Activated T-cell treated with anti-CD3 and anti-CD28 coated beads, Interleukin-2, amount 50 U/mL, for 24 hours (primary cell): ENCODE results near the gene TUBB2B.

Experiments
- DNase-seq: peaks from one replicate; pipeline ENCODE4 v3.0.0-alpha.2; 2020
- H3K27ac Mint-ChIP-seq: 2 replicates; pipeline ENCODE4 v1.8.0; 2020; ENCODE audit warnings: mild to moderate bottlenecking, mixed read lengths
- H3K27me3 Mint-ChIP-seq: 2 replicates; pipeline ENCODE4 v1.8.0; 2020; ENCODE audit warnings: mixed read lengths
- H3K36me3 Mint-ChIP-seq: 2 replicates; pipeline ENCODE4 v1.8.0; 2020; ENCODE audit warnings: low read depth, mixed read lengths
- H3K4me1 Mint-ChIP-seq: 2 replicates; pipeline ENCODE4 v1.8.0; 2020; ENCODE audit warnings: low read depth, mixed read lengths
- H3K4me3 Mint-ChIP-seq: 2 replicates; pipeline ENCODE4 v1.8.0; 2020; ENCODE audit warnings: mild to moderate bottlenecking, moderate library complexity, mixed read lengths
- H3K9me3 Mint-ChIP-seq: 2 replicates; pipeline ENCODE4 v1.8.0; 2020; ENCODE audit warnings: mixed read lengths

The TUBB2B gene

DNA sequence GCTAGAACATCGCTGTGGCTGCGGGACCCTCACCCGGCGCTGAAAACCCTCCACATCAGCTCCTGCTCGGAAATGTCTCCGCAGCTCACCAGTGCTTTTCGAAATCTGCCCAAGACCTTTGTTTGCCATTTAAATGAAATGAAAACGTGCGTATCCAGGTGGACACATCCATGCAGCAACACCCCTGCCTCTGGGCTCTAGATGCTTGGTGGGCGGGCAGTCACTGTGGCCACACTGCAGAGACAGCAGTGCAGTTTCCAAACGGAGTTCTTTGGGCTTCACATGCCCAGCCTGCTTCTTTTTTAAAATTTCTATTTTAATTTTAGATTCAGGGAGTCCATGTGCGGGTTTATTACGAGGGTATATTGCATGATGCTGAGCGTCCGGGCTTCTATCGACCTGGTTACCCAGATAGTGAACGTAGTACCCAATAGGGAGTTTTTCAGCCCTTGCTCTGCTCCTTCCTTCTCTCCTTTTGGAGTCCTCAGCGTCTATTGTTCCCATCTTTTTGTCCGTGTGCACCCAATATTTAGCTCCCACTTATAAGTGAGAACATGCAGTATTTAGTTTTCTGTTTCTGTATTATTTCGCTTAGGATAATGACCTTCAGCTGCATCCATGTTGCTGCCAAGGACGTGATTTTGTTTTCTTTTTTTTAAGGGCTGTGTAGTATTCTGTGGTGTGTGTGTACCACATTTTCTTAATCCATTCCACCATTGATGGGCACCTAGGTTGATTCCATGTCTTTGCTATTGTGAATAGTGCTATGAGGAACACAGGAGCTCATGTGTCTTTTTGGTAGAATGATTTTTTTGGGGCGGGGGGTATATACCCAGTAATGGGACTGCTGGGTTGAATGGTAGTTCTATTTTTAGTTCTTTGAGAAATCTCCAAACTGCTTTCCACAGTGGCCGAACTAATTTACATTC lies 4.8 kb upstream of the TUBB2B start:
- peaks cover 87% of the 10 kb centered on the region for H3K27me3 Mint-ChIP-seq
- DNase-seq: no peak
- H3K27ac Mint-ChIP-seq: no peak overlapping the region
- peaks cover 41% of the 10 kb centered on the region for H3K4me1 Mint-ChIP-seq
- no peaks in the 10 kb centered on the region for H3K9me3 Mint-ChIP-seq
- H3K36me3 Mint-ChIP-seq: no peaks in the 10 kb centered on the region
- peak overlapping the region; percentile 55 for H3K4me3 Mint-ChIP-seq

DNA sequence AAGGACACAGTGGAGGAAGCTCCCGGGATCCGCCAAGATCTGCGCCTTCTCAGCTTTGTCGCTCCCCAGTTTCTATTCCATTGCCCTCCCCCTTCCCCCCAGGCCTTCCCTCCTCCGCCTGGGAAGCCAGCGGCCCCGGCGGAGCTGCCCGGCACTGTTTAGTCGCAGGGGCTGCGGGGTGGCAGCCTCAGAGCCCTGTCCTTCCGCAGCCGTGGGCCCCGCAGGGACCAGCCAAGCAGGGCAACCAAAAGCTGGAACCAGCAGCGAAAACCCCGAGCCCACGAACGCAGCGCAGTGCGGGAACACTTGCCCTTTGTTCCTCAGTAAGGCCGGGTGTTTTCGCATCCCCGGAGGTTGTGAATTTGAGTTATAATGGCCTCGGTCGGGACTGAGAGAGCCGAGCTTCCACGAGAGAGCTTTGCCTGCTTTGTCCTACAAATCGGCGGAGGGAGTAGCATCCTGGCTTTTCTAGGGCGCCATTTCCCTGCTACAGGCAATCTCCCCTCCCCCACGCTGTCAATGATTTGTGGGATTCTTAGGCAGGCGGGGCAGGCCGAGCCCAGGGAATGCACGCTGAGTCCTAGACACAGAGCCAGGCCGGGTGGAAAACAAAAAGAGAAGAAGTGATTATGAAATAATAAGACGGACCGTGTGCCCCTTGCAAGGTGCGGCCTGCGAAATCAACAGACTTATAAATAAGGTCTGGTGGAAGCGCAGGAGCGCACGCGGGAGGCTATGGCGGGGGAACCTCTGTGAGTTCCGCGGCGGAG lies 4.0 kb upstream of the TUBB2B start:
- Mint-ChIP-seq H3K27ac (no peak overlapping the region), H3K4me1 (peaks cover 47% of the 10 kb centered on the region), H3K9me3 (no peaks in the 10 kb centered on the region), H3K4me3 (peak overlapping the region; percentile 55), H3K36me3 (no peaks in the 10 kb centered on the region), H3K27me3 (peaks cover 88% of the 10 kb centered on the region)
- DNase-seq: no peak

DNA sequence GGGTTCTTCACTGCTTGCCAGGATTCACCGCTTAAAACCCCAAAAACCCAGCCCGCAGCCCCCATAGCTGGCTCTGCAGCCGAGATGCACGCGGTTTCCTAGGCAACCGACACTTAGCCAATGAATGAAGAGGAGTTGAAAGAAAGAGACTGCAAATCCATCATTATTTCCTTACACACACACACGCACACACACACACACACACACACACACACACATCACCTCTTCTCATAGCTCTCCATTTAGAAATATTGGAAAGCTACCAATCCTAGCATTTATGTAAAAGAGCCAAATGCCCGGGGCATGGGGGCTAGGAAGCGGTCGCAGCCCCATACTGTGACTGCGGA lies 3.4 kb upstream of the TUBB2B start:
- no peak for DNase-seq
- peaks cover 90% of the 10 kb centered on the region for H3K27me3 Mint-ChIP-seq
- H3K36me3 Mint-ChIP-seq: no peaks in the 10 kb centered on the region
- no peak overlapping the region for H3K27ac Mint-ChIP-seq
- peaks cover 47% of the 10 kb centered on the region for H3K4me1 Mint-ChIP-seq
- H3K4me3 Mint-ChIP-seq: peak overlapping the region; percentile 55
- H3K9me3 Mint-ChIP-seq: no peaks in the 10 kb centered on the region

DNA sequence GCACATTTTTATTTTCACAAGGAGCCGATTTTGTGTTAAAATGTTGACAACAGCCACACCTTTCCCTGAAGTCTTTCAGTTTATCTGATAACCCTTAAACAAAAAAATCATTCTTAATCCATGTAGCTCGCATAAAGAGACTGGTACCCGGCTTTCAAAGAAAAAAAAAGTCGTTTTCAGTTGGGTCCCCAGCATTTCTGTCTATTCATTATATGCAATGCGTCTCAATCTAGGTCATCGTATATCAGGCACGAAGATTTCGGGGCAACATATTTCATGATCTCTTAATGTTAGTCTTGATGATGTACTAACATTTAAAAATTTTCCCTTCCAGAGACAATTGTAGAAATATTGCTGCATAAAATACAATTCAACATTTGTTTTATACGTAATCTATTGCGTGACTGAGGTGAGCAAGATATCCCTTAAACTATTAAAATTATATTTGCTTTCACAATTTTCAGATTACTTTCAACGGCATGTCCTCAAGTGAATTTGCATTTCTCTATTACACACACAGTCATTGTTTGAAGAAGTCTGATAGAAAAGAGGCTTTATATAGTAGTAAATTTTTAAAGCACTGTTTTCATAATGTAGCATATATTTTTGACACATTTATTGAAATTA lies 2.9 kb upstream of the TUBB2B start:
- Mint-ChIP-seq H3K4me3 (peak overlapping the region; percentile 75), H3K4me1 (peaks cover 47% of the 10 kb centered on the region), H3K27ac (no peak overlapping the region), H3K36me3 (no peaks in the 10 kb centered on the region), H3K27me3 (peaks cover 89% of the 10 kb centered on the region), H3K9me3 (no peaks in the 10 kb centered on the region)
- DNase-seq: no peak

DNA sequence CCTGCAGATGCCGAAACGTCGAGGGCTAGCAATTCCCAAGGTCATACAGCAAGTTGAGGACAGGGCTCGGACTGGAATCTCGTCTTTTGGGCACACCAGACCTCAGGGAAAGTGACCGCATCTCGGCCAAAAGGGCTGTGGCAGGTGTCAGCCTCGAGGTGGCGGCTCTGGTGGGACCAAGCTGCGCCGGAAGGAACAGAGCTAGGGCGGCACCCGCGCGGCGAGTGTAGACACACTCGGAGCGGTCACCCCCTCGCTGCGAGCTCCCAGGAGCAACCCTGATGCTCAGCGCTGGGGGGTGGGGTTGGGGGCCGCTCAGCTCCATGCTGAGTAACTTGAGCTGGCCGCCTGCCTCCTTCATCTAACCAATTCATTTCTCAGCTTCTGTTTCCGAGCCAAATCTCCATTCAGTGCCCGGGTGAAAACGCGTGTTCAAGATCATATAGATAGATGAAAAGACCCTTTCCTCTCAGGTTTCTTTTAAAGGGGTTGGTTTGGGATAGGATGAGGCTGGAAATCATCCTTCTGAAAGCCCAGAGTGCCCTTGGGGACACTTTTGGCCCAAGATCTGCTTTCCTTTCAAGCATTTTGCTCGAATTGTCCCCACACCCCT lies 2.2 kb upstream of the TUBB2B start:
- no peak overlapping the region for H3K27ac Mint-ChIP-seq
- no peaks in the 10 kb centered on the region for H3K9me3 Mint-ChIP-seq
- H3K4me3 Mint-ChIP-seq: peak overlapping the region; percentile 75
- peak; percentile 58 for DNase-seq
- peaks cover 85% of the 10 kb centered on the region for H3K27me3 Mint-ChIP-seq
- no peaks in the 10 kb centered on the region for H3K36me3 Mint-ChIP-seq
- peaks cover 47% of the 10 kb centered on the region for H3K4me1 Mint-ChIP-seq

DNA sequence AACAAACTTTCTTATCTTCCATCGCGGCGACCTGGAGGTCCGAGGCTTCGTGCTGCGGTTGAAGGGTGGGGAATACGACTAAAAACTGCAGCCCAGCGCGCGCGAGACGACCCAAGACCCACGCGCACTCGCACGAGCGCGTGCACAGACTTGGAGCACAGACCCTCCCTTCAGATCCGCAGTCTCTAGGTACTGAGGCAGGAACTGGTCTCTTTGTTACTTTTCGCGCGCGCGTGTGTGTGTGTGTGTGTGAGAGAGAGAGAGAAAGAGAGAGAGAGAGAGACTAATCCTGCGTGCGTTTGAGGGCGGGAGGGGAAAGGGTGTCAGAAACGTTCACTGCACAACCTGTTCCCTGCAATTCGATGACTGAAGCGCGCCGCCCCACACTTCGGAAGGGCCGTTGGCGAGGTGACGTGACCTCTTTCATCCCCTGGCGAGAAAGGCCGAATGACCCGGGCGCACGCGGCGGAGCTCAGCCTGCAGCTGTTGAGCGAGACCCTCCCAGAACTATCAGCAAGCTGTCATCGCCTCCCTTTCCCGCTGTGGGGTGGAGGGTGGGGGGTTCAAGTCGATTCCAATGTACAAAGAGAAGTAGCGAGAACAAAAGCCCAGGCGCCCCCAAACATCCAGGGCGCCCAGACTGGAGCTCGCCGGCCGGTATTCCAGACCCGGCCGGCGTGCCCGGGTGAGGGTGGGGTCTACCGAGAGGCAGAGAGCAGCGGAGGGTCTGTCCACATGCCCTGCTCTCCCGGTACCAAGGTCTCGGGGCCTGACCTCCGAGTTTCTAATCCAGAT lies 1.5 kb upstream of the TUBB2B start:
- Mint-ChIP-seq H3K27me3 (peaks cover 84% of the 10 kb centered on the region), H3K4me3 (peak overlapping the region; percentile 75), H3K4me1 (peaks cover 47% of the 10 kb centered on the region), H3K36me3 (no peaks in the 10 kb centered on the region), H3K9me3 (no peaks in the 10 kb centered on the region), H3K27ac (peak overlapping the region; percentile 60)
- DNase-seq: peak; percentile 52

DNA sequence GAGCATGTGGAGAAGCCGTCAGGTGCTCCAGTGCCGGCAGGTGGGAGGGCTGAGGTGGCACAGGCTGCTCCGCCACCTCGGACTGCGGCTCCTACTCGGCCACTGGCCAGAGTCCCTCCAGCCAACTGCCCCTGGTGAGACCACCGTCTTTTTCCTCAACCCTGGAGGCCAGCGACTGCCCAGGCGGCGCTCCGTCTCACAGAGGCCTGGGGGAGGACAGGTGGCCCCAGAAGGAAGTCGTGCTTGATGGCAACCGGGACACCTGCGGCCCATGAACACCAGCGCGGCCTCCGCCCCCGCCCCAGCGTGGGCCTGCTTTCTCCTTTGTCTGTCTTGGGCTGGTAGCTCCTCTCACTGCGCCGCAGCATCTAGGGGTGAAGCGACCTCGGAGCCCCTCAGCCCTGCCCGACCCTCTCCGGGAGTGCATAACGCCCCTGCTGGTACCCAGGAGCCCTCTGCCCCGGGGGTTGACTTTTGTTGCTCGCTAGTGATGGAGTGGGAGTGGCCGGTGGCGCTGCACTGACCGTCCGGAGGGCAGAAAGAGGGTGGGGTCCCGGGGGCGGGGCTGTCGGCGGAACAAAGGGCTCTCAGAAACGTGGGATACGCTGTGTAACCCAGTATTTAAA lies 706 bp upstream of the TUBB2B start:
- DNase-seq: peak; percentile 57
- no peaks in the 10 kb centered on the region for H3K36me3 Mint-ChIP-seq
- peaks cover 83% of the 10 kb centered on the region for H3K27me3 Mint-ChIP-seq
- peak overlapping the region; percentile 58 for H3K4me3 Mint-ChIP-seq
- peaks cover 47% of the 10 kb centered on the region for H3K4me1 Mint-ChIP-seq
- H3K27ac Mint-ChIP-seq: no peak overlapping the region
- H3K9me3 Mint-ChIP-seq: no peaks in the 10 kb centered on the region

DNA sequence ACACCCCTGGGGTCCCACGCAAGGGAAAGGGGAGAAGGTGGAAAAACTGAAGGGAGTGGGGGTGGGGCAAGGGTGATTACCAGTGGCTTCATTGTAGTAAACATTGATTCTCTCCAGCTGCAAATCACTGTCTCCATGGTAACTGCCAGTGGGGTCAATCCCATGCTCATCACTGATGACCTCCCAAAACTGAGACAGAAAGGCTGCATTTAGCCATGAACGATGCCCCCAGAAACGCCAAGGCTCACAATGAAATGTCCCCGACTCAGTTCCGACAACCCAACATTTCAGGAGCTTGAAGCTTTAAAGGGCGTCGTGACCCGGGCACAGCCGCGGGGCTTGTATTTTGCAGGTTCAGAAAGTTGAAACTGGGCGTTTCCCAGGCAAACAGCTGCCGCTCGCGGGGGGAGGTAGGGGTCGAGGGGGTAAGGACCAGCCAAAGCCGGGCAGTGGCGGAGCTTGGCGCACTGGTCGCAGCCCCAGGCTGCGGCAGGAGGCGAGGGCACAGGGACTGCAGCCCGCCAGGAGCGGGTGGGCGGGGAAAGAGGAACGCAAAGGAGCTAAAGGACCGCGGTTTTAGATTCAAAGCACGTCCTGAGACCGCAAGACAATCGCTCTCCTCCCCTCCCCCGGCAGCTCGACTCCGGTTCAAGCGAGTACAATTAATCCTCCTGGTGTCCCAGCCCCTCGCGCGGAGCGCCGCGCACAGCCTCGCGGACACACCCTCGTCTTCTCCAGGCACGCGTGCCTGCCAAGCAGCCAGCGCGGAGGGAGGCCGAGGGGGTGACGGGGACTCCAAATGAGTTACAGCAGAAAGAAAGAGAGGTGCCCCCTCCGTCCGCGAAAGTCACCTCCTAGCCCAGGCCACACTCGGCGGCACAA lies 731 bp downstream of the TUBB2B start:
- Mint-ChIP-seq H3K27ac (no peak overlapping the region), H3K4me1 (peaks cover 42% of the 10 kb centered on the region), H3K36me3 (no peaks in the 10 kb centered on the region), H3K27me3 (peaks cover 71% of the 10 kb centered on the region), H3K9me3 (peaks cover 4% of the 10 kb centered on the region), H3K4me3 (peak overlapping the region; percentile 68)
- peak; percentile 58 for DNase-seq

DNA sequence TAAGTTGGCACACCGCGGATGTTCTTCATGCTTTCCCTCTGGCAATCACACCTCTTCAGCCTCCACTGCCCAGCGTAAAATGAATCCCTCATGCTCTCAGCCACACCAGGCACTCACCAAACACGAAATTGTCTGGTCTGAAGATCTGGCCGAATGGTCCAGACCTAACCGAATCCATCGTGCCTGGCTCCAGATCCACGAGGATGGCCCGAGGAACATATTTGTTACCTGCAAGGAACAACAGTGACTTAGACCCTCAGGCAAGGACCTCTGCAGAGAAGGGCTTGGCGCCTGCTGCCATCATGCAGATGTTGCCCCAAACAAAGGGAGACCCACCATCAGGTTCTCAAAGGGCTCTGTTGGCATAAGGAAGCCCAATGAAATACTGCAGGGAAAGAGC lies 1.4 kb downstream of the TUBB2B start:
- no peak for DNase-seq
- Mint-ChIP-seq H3K27ac (no peak overlapping the region), H3K27me3 (peaks cover 71% of the 10 kb centered on the region), H3K4me3 (no peak overlapping the region), H3K4me1 (peaks cover 35% of the 10 kb centered on the region), H3K9me3 (peaks cover 4% of the 10 kb centered on the region), H3K36me3 (no peaks in the 10 kb centered on the region)

DNA sequence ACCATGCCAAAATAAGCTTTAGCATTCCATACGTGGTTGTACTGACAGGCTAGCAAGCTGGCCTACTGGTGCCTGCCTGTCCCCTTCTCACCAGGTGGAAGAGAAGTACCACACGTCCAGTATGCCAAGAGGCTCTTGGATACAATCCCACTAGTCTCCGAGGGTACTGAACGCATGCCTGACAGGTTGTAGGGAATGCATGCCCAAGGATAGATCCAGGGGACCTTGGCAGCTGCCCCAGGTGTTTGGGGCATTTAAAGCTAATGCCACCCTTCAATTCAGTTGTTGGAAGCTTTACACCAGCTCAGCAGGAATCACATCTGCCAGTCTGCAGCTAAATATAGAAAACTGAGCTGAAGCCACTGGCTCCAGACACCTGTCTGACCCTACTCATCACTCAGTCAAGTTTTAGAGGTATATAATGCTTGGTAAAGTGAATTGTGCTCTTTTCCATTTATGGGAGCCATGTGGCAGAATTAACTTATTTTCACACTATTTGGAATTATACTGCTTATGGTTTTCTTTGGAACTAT lies 4.9 kb downstream of the TUBB2B start:
- Mint-ChIP-seq H3K9me3 (peaks cover 4% of the 10 kb centered on the region), H3K4me3 (no peak overlapping the region), H3K4me1 (peaks cover 6% of the 10 kb centered on the region), H3K27ac (no peak overlapping the region), H3K36me3 (no peaks in the 10 kb centered on the region), H3K27me3 (peaks cover 65% of the 10 kb centered on the region)
- no peak for DNase-seq

DNA sequence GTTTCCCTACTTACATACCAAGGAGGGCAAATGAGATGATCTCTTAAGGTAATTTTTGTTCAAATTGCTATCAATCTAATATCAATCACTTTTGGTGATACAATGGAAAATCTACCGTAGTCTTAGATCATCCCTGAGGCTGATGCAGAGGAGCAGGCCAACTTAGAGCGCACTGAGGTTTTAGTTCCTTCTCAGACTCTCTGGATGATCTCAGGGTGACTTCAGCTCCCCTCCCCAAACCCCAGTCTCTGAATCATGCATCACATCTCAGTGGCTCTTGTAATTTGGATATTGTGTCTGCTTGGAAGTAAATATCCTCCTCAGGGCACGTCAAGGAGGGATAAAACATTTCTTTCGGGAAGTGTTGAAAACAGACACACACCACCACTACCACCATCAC lies 5.9 kb downstream of the TUBB2B start:
- Mint-ChIP-seq H3K9me3 (peaks cover 4% of the 10 kb centered on the region), H3K36me3 (no peaks in the 10 kb centered on the region), H3K4me1 (peaks cover 2% of the 10 kb centered on the region), H3K4me3 (no peak overlapping the region), H3K27me3 (peaks cover 67% of the 10 kb centered on the region), H3K27ac (no peak overlapping the region)
- no peak for DNase-seq

DNA sequence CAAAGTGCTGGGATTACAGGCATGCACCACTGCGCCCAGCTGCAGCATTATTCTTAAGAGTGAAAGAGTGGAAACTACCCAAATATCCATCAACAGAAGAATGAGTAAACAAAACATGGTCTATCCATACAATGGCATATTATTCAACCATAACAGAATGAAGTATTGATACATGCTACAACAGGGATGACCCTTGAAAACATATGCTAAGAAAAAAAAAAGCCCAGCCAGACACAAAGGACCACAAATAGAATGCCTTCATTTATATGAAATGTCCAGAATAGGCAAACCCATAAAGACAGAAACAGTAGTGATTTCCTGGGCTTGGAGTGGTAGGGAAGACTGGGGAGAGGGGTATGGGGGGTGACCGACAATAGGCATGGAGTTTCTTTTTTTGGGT lies 7.1 kb downstream of the TUBB2B start:
- peaks cover 64% of the 10 kb centered on the region for H3K27me3 Mint-ChIP-seq
- H3K36me3 Mint-ChIP-seq: no peaks in the 10 kb centered on the region
- H3K27ac Mint-ChIP-seq: no peak overlapping the region
- H3K4me3 Mint-ChIP-seq: no peak overlapping the region
- H3K9me3 Mint-ChIP-seq: peaks cover 4% of the 10 kb centered on the region
- no peaks in the 10 kb centered on the region for H3K4me1 Mint-ChIP-seq
- no peak for DNase-seq
